Measurements from ENCODE around the gene LRRC23.
A peak's percentile ranks its signal among the peaks of the same experiment; 100 is the strongest.
"Not testable (repeated sequence)": the region's sequence is repeated elsewhere in the genome, so short reads cannot be mapped to it uniquely, and the experiment has no call there.

LRRC23 gene, protein sequence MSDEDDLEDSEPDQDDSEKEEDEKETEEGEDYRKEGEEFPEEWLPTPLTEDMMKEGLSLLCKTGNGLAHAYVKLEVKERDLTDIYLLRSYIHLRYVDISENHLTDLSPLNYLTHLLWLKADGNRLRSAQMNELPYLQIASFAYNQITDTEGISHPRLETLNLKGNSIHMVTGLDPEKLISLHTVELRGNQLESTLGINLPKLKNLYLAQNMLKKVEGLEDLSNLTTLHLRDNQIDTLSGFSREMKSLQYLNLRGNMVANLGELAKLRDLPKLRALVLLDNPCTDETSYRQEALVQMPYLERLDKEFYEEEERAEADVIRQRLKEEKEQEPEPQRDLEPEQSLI

DNA sequence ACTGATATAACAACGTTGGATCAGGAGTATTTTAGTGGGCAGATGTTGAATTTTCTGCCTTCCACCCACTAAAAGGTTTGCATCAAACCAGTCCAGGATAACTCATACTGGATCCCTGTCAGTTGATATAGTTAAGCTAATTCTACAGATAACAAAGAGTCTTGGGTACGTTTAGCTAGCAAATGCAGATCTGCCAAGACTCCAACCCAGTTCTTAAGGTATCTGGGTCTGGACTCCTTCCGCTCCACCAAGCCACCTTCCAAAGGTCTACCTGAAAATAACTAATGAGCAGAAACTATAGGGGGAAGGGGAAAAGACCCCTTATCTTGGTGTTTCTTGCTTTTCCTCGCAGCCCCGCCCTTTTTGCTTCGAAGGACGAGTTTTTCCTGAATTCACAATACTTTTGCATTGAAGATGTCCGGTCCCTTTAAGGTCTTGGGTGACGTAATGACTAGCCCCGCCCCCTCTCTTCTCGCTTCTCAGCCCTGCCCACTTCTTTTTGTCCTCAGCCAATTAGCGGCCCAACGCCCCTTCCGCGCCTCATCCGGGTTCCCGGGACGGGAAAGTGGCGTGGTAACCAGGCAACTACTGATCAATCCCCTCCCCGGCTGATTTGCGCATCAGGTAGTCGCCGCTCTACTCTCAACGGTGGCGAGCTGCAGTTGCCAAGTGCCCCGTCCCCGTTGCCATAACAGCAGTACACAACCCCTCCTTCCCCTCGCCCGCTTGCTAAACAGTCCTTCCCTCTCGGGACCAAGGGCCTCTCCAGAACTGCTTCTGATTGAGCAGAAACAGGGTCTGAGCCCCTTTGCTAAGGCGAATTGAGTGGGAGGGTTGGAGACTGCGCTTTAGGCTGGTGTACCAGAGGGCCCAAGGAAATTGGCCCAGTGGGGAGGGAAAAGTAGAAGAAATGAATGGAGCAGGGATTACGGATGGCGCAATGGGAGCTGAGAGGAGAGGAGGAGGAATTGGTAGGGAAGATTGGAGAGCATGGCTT is at the start of gene LRRC23:
Gene LRRC23 (plus strand): TSS at position 543 of the 997 bp plus-strand sequence. CDS start 812 bp downstream, outside the sequence.
- Histone ChIP-seq H3K27ac (ENCODE audit: low read depth, low read length) (peak within 1 kb of the TSS; percentile 75), H3K36me3 (ENCODE audit: control insufficient read depth, insufficient read depth, low read length) (no peaks in the 10 kb centered on the region), H3K27me3 (ENCODE audit: control insufficient read depth, insufficient read depth, low read length) (no peaks in the 10 kb centered on the region), H3K4me1 (ENCODE audit: control insufficient read depth, insufficient read depth, low read length) (peaks cover 8% of the 10 kb centered on the region), H3K9ac (ENCODE audit: low read length) (peak within 1 kb of the TSS; percentile 78), H3K4me3 (ENCODE audit: low read length) (peak within 1 kb of the TSS; percentile 99)

DNA sequence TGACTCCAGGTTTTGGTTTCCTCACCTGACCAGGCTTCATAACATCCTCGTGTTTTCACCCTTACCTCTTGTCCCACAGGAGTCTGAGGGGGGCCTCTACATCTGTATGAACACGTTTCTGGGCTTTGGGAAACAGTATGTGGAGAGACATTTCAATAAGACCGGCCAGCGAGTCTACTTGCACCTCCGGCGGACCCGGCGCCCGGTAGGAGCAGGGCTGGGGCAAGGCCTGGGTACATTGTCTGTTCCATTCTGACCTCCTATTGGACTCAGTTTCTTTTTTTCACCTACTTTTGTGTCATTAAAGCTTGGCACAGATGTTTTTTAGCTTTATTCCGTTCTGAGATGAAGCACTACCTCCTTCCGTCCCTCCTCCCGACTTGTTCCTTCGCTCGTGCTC is 49.3 kb upstream of the LRRC23 start:
- Histone ChIP-seq H3K36me3 (ENCODE audit: control insufficient read depth, insufficient read depth, low read length) (peaks cover 34% of the 10 kb centered on the region), H3K9ac (ENCODE audit: low read length) (no peak overlapping the region), H3K27ac (ENCODE audit: low read depth, low read length) (no peak overlapping the region), H3K4me3 (ENCODE audit: low read length) (no peak overlapping the region), H3K4me1 (ENCODE audit: control insufficient read depth, insufficient read depth, low read length) (no peaks in the 10 kb centered on the region), H3K27me3 (ENCODE audit: control insufficient read depth, insufficient read depth, low read length) (no peaks in the 10 kb centered on the region)

DNA sequence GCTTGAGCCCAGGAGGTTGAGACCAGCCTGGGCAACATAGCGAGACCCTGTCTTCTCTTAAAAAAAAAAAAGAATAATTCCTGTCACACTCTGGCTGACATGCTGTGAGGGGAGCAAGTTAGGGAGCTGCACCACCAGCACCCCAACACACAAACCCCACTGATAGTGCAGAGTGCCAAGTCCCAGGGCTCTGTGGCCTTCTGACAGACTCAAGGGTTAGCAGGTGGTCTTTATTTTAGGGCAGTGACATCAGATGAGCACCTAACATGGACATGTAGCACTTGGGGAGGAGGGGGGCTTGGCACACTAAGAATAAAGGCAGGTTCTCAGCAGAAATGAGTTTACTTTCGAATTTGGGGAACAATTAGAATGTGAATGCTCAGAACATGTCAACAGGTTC is 45.8 kb upstream of the LRRC23 start:
- H3K36me3 ChIP-seq (ENCODE audit: control insufficient read depth, insufficient read depth, low read length) = peaks cover 51% of the 10 kb centered on the region
- no peaks in the 10 kb centered on the region for H3K4me1 ChIP-seq (ENCODE audit: control insufficient read depth, insufficient read depth, low read length)
- H3K27ac ChIP-seq (ENCODE audit: low read depth, low read length) = no peak overlapping the region
- H3K4me3 ChIP-seq (ENCODE audit: low read length) = no peak overlapping the region
- H3K27me3 ChIP-seq (ENCODE audit: control insufficient read depth, insufficient read depth, low read length) = no peaks in the 10 kb centered on the region
- no peak overlapping the region for H3K9ac ChIP-seq (ENCODE audit: low read length)

DNA sequence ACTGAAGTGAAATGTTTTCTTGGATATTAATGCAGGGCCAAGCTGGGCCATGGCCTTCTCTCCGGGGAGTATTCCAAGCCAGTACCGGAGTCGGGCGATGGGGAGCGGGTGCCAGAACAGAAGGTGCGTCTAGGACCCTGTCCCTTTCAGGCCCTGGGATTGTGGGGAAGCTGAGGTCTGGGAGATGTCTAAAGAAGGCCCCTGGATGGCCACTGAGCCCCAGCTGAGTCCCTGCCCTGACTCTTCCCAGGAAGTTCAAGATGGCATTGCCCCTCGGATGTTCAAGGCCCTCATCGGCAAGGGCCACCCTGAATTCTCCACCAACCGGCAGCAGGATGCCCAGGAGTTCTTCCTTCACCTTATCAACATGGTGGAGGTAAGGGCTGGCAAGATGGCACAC is 44.5 kb upstream of the LRRC23 start:
- H3K4me1 ChIP-seq (ENCODE audit: control insufficient read depth, insufficient read depth, low read length) = no peaks in the 10 kb centered on the region
- no peak overlapping the region for H3K9ac ChIP-seq (ENCODE audit: low read length)
- peaks cover 55% of the 10 kb centered on the region for H3K36me3 ChIP-seq (ENCODE audit: control insufficient read depth, insufficient read depth, low read length)
- no peak overlapping the region for H3K27ac ChIP-seq (ENCODE audit: low read depth, low read length)
- H3K27me3 ChIP-seq (ENCODE audit: control insufficient read depth, insufficient read depth, low read length) = no peaks in the 10 kb centered on the region
- H3K4me3 ChIP-seq (ENCODE audit: low read length) = no peak overlapping the region

DNA sequence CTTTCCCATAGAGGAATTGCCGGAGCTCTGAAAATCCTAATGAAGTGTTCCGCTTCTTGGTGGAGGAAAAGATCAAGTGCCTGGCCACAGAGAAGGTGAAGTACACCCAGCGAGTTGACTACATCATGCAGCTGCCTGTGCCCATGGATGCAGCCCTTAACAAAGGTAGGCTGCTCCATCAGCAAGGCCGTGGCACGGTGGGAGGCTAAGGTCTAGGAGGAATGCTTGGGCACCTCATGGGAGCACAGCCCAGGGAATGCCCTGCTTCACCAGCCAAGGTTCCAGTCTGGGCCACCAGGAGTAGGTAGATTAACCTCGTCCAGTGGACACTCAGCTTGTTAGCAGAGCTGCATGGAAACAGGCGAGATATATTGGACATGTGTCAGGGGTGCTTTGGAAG is 43.7 kb upstream of the LRRC23 start:
- Histone ChIP-seq H3K36me3 (ENCODE audit: control insufficient read depth, insufficient read depth, low read length) (peaks cover 52% of the 10 kb centered on the region), H3K4me3 (ENCODE audit: low read length) (no peak overlapping the region), H3K27ac (ENCODE audit: low read depth, low read length) (no peak overlapping the region), H3K27me3 (ENCODE audit: control insufficient read depth, insufficient read depth, low read length) (no peaks in the 10 kb centered on the region), H3K9ac (ENCODE audit: low read length) (no peak overlapping the region), H3K4me1 (ENCODE audit: control insufficient read depth, insufficient read depth, low read length) (no peaks in the 10 kb centered on the region)

DNA sequence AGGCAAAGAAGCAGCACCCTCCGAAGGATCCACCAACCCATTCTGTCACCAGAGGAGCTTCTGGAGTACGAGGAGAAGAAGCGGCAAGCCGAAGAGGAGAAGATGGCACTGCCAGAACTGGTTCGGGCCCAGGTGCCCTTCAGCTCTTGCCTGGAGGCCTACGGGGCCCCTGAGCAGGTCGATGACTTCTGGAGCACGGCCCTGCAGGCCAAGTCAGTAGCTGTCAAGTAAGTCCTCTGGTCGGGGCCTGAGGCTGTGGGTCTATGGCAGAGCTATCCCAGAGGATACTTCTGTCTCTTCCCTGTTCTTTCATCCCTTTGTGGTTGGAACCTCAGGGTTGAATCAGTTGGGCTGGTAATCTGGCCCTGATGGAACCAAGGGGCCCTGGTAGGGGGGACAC is 43.2 kb upstream of the LRRC23 start:
- Histone ChIP-seq H3K36me3 (ENCODE audit: control insufficient read depth, insufficient read depth, low read length) (peaks cover 47% of the 10 kb centered on the region), H3K4me1 (ENCODE audit: control insufficient read depth, insufficient read depth, low read length) (no peaks in the 10 kb centered on the region), H3K27me3 (ENCODE audit: control insufficient read depth, insufficient read depth, low read length) (no peaks in the 10 kb centered on the region), H3K27ac (ENCODE audit: low read depth, low read length) (no peak overlapping the region), H3K4me3 (ENCODE audit: low read length) (no peak overlapping the region), H3K9ac (ENCODE audit: low read length) (no peak overlapping the region)

DNA sequence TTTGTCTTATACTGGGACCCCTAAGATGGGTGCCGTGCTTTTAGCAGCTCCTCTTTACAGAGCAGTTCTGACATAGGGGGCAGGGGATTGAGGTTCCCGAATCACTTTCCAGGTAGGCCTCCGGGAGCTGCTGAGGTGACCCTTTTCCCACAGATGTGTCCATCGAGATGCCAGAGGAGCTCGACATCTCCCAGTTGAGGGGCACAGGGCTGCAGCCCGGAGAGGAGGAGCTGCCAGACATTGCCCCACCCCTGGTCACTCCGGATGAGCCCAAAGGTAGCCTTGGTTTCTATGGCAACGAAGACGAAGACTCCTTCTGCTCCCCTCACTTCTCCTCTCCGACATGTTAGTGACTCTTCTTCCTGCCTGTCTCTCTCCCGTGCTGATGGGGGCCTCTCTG is 41.6 kb upstream of the LRRC23 start:
- Histone ChIP-seq H3K27ac (ENCODE audit: low read depth, low read length) (no peak overlapping the region), H3K27me3 (ENCODE audit: control insufficient read depth, insufficient read depth, low read length) (no peaks in the 10 kb centered on the region), H3K36me3 (ENCODE audit: control insufficient read depth, insufficient read depth, low read length) (peaks cover 37% of the 10 kb centered on the region), H3K4me3 (ENCODE audit: low read length) (no peak overlapping the region), H3K4me1 (ENCODE audit: control insufficient read depth, insufficient read depth, low read length) (peaks cover 3% of the 10 kb centered on the region), H3K9ac (ENCODE audit: low read length) (no peak overlapping the region)

DNA sequence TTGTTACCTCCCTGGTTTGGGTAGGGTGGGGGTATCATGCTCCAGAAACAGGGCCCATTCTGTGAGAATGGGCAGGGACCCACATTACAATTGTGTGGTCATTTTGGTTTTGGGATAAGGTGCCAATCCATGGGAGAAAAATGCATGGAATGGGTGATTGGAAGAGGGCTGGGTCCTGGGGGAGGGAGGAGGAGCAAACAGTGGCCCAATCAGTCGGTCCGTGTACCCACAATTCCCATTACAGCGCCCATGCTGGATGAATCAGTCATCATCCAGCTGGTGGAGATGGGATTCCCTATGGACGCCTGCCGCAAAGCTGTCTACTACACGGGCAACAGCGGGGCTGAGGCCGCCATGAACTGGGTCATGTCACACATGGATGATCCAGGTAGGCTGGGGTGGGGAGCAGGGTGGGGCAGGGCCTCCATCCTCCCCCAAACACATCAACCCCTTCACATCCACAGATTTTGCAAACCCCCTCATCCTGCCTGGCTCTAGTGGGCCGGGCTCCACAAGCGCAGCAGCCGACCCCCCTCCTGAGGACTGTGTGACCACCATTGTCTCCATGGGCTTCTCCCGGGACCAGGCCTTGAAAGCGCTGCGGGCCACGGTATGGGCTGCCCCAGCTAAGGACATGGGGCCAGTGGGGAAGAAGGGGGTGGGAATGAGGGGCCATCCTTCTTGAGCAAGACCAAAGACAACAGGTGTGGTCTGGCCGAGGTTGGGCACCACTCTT is 40.9 kb upstream of the LRRC23 start:
- no peak overlapping the region for H3K9ac ChIP-seq (ENCODE audit: low read length)
- peaks cover 32% of the 10 kb centered on the region for H3K36me3 ChIP-seq (ENCODE audit: control insufficient read depth, insufficient read depth, low read length)
- peaks cover 9% of the 10 kb centered on the region for H3K4me1 ChIP-seq (ENCODE audit: control insufficient read depth, insufficient read depth, low read length)
- H3K27me3 ChIP-seq (ENCODE audit: control insufficient read depth, insufficient read depth, low read length) = no peaks in the 10 kb centered on the region
- H3K4me3 ChIP-seq (ENCODE audit: low read length) = no peak overlapping the region
- no peak overlapping the region for H3K27ac ChIP-seq (ENCODE audit: low read depth, low read length)

DNA sequence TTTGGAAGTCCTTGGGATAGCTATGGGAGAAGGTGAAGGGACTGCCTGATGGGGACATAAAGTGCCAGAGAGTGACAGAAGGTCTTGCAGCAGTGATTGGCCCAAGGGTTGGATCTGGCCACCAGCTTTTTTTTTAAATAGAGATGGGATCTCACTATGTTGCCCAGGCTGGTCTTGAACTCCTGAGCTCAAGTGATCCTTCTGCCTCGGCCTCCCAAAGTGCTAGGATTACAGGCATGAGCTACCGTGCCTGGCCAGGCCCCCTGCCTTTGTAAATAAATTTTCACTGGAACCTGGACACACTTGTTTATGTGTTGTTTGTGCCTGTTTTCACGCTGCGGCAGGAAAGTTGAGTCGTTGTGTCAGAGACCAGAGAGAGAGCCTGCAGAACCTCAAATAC is 39.3 kb upstream of the LRRC23 start:
- H3K27ac ChIP-seq (ENCODE audit: low read depth, low read length); H3K27me3 ChIP-seq (ENCODE audit: control insufficient read depth, insufficient read depth, low read length); H3K9ac ChIP-seq (ENCODE audit: low read length); H3K4me3 ChIP-seq (ENCODE audit: low read length): not testable (repeated sequence)
- H3K36me3 ChIP-seq (ENCODE audit: control insufficient read depth, insufficient read depth, low read length) = peaks cover 34% of the 10 kb centered on the region
- peaks cover 15% of the 10 kb centered on the region for H3K4me1 ChIP-seq (ENCODE audit: control insufficient read depth, insufficient read depth, low read length)

DNA sequence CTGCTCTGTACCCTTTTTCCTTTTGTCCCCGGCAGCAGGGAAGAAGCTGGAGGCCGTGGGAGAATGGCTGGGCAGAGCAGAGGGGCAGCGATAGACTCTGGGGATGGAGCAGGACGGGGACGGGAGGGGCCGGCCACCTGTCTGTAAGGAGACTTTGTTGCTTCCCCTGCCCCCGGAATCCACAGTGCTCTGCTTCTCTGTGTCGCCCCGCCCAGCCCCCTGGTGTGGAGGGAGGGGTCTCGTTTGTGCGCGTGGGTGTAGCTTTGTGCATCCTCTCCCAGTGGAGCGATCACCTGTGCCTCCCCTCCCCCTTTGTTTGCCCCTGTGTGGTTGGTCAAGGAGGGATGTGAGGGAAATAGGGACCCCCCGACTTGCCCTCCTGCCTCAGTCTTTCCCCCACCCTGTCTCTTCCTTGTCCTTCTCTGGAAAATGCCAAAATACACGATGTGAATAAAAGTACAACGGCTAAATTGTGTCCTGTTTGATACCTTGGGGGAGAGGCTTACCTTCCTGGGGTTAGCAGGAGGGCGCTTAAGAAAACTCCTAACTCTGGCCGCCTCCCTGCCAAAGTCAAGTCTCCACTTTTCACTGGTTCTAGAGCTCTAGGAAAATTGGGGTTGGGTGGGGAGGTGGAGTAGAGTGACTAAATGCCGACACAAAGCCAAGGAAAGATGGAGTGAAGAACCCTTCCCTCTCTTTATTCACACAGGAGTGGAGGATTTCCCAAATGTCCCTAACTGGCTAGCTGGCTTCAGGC is 38.3 kb upstream of the LRRC23 start:
- Histone ChIP-seq H3K27me3 (ENCODE audit: control insufficient read depth, insufficient read depth, low read length) (no peaks in the 10 kb centered on the region), H3K27ac (ENCODE audit: low read depth, low read length) (peak overlapping the region; percentile 99), H3K9ac (ENCODE audit: low read length) (no peak overlapping the region), H3K4me1 (ENCODE audit: control insufficient read depth, insufficient read depth, low read length) (peaks cover 15% of the 10 kb centered on the region), H3K36me3 (ENCODE audit: control insufficient read depth, insufficient read depth, low read length) (peaks cover 35% of the 10 kb centered on the region), H3K4me3 (ENCODE audit: low read length) (peak overlapping the region; percentile 80)

DNA sequence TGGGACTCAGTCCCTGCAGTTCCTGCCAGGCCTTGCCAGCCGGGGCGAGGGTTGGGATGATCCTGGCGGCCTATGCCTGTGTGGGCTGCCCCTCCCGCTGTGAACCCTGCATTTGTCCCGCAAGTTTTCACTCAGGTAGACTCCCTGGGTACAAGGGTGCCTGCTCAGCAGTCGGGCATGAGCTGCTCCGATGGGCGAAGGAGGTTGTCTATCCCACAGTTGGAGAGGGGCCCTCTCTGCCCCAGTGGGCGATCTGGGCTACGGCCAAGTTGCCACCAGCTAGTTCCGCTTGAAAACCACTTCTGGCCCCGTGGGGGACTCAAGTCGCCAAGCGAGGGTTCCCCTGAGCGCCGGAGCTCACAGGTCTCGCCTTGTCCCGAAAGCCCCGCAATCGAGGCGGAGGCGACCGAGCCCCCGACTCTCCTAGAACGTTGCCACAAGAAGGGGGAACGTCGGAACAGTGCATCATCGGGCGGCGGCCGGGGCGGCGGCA is 37.7 kb upstream of the LRRC23 start:
- peaks cover 29% of the 10 kb centered on the region for H3K36me3 ChIP-seq (ENCODE audit: control insufficient read depth, insufficient read depth, low read length)
- H3K4me1 ChIP-seq (ENCODE audit: control insufficient read depth, insufficient read depth, low read length) = peaks cover 17% of the 10 kb centered on the region
- peak overlapping the region; percentile 75 for H3K9ac ChIP-seq (ENCODE audit: low read length)
- H3K27ac ChIP-seq (ENCODE audit: low read depth, low read length) = peak overlapping the region; percentile 99
- no peaks in the 10 kb centered on the region for H3K27me3 ChIP-seq (ENCODE audit: control insufficient read depth, insufficient read depth, low read length)
- H3K4me3 ChIP-seq (ENCODE audit: low read length) = peak overlapping the region; percentile 80

Data from rectal smooth muscle tissue (tissue), 1 donor.